ENCODE results near the gene KAT6B. TPM values are rescaled to one million over a fixed set of nuclear protein-coding genes. Genes with fewer than 3 reads are reported as not detected.

KAT6B gene
- total RNA-seq, 2 experiments from 2014 or later: 22.8 to 24.8 TPM

DNA sequence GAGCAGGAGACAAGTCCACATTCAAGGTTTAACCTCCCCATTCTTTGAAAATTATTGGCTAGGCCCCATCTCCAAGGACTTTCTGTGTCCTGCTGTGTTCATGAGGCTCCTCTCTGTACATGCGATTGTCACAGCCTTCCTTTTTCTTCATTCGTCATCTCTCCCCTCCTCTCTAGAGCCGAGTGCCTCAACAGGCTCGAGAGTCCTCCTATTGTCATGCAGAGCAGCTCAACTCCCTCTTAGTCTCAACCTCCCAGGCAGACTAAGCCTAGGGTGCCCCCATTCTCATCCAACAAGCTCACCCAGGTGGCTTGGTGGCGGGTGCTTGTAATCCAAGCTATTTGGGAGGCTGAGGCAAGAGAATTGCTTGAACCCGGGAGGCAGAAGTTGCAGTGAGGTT, 249.9 kb downstream of the KAT6B start:
- peaks cover 13% of the 10 kb centered on the region for H3K4me1 Mint-ChIP-seq (ENCODE audit: low read depth)
- POLR2A ChIA-PET: interaction anchor here (0.6 kb wide), 1 partner anchor 11 kb away, joined by 3 read pairs; no protein-coding TSS in a partner anchor
- intact Hi-C loops (cut with micrococcal nuclease): no loop called here

DNA sequence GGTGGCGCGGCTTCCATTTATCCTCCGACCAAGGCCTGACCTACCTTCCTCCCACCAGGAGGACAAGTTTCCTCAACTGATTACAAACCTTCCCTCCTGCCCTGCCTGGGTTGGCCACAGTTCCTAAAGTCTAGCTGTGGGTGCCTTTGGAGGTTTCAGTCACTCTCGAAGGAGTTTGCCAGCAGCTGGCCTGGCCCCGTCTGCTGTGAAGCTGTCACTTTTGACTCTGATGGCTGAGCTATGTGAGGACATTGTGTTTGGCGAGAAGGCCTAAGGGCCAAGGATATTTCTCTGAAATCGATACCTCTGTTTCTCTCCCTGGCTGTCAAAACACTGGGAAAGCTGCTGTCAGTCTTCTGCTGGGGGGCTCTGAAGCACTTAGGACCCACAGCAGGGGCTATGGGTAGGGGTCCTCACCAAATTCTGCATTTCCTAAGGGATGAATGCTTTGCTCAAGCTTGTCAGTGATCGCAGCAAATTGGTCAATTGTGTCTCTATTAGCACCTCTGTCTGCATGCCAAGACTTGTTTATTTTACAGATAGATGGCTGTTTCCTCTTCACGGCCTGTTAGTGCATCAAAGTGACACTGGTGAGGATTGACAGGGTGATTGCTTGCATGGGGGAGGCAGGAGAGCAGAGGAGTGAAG, 253.2 kb downstream of the KAT6B start:
- ChIA-PET POLR2A (interaction anchor here (0.6 kb wide), 1 partner anchor 123 kb away, joined by 3 read pairs; no protein-coding TSS in a partner anchor), CTCF (no interaction called here)
- DNase-seq (no peak), ATAC-seq (no peak)
- Mint-ChIP-seq H3K4me3 (no peak overlapping the region), H3K36me3 (ENCODE audit: low read depth) (no peaks in the 10 kb centered on the region), H3K27ac (no peak overlapping the region), H3K9me3 (no peaks in the 10 kb centered on the region), H3K4me1 (ENCODE audit: low read depth) (peaks cover 12% of the 10 kb centered on the region), H3K27me3 (no peaks in the 10 kb centered on the region)
- TF ChIP-seq, protein P1, sequence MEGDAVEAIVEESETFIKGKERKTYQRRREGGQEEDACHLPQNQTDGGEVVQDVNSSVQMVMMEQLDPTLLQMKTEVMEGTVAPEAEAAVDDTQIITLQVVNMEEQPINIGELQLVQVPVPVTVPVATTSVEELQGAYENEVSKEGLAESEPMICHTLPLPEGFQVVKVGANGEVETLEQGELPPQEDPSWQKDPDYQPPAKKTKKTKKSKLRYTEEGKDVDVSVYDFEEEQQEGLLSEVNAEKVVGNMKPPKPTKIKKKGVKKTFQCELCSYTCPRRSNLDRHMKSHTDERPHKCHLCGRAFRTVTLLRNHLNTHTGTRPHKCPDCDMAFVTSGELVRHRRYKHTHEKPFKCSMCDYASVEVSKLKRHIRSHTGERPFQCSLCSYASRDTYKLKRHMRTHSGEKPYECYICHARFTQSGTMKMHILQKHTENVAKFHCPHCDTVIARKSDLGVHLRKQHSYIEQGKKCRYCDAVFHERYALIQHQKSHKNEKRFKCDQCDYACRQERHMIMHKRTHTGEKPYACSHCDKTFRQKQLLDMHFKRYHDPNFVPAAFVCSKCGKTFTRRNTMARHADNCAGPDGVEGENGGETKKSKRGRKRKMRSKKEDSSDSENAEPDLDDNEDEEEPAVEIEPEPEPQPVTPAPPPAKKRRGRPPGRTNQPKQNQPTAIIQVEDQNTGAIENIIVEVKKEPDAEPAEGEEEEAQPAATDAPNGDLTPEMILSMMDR (IDR thresholded peaks at IDR 0.05): no peak
- intact Hi-C loops (cut with micrococcal nuclease): no loop called here

More for the DNA sequence above, 249.9 kb downstream of the KAT6B start:
- ATAC-seq: no peak
- H3K4me3 Mint-ChIP-seq: no peak overlapping the region
- H3K36me3 Mint-ChIP-seq (ENCODE audit: low read depth): no peaks in the 10 kb centered on the region
- H3K9me3 Mint-ChIP-seq: no peaks in the 10 kb centered on the region
- CTCF ChIA-PET: interaction anchor here (1.2 kb wide), 1 partner anchor 159 kb away, joined by 3 read pairs; the partner anchor contains the start of gene COMTD1
- H3K27ac Mint-ChIP-seq: no peak overlapping the region
- no peak for DNase-seq
- TF ChIP-seq, protein P1 (IDR thresholded peaks at IDR 0.05): no peak
- no peaks in the 10 kb centered on the region for H3K27me3 Mint-ChIP-seq

DNA sequence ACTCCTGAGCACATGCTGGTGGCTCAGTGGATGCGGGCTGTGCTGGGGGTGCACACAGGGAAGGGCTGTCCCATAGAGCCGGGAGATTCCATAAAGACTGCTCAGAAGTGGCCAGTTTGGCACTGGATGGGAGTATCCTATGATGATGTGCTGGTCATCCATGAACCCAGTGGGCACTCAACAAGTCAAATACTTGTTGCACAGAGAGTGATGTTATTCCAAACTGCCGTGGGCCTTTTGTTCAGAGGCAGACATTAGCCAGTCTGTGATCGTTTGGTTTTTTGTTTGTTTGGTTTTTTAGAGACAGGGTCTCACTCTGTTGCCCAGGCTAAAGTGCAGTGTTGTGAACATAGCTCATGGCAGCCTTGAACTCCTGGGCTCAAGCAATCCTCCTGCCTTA, 254.2 kb downstream of the KAT6B start:
- H3K9me3 Mint-ChIP-seq: no peaks in the 10 kb centered on the region
- TF ChIP-seq, protein P1 (IDR thresholded peaks at IDR 0.05): no peak
- H3K4me1 Mint-ChIP-seq (ENCODE audit: low read depth): peaks cover 2% of the 10 kb centered on the region
- no peaks in the 10 kb centered on the region for H3K27me3 Mint-ChIP-seq
- ChIA-PET CTCF (no interaction called here), POLR2A (no interaction called here)
- H3K27ac Mint-ChIP-seq: no peak overlapping the region
- intact Hi-C loops (cut with micrococcal nuclease): no loop called here
- H3K4me3 Mint-ChIP-seq: no peak overlapping the region
- no peak for DNase-seq
- ATAC-seq: no peak
- no peaks in the 10 kb centered on the region for H3K36me3 Mint-ChIP-seq (ENCODE audit: low read depth)

DNA sequence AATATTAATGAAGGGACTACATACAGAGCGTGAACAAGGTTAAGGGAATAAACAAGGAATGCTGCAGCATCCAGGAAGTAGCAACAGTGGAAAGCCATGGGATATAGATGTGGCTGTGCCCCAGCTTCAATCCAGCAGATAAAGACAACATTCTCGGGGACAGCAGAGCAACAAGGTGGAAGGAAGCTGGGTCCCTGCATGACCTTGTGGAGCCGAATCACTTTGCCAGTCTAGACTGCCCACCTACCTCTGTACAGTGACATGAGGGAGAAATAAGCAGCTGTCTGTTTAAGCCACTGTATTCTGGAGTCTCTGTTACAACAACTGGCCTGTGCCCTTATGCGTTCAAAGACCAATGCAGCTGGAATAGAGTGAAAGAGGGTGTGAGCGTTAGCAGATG, 255.0 kb downstream of the KAT6B start:
- ChIA-PET POLR2A (interaction anchor here (0.6 kb wide), 1 partner anchor 696 kb away, joined by 3 read pairs; no protein-coding TSS in a partner anchor), CTCF (interaction anchor here (1.4 kb wide), 1 partner anchor 107 kb away, joined by 3 read pairs; no protein-coding TSS in a partner anchor)
- H3K27ac Mint-ChIP-seq: no peak overlapping the region
- TF ChIP-seq, protein P1 (IDR thresholded peaks at IDR 0.05): no peak
- intact Hi-C loops (cut with micrococcal nuclease): no loop called here
- no peaks in the 10 kb centered on the region for H3K27me3 Mint-ChIP-seq
- no peaks in the 10 kb centered on the region for H3K9me3 Mint-ChIP-seq
- DNase-seq (no peak), ATAC-seq (no peak)
- no peaks in the 10 kb centered on the region for H3K4me1 Mint-ChIP-seq (ENCODE audit: low read depth)
- no peaks in the 10 kb centered on the region for H3K36me3 Mint-ChIP-seq (ENCODE audit: low read depth)
- H3K4me3 Mint-ChIP-seq: no peak overlapping the region

Data from activated CD8-positive, alpha-beta T cell treated with anti-CD3 and anti-CD28 coated beads for 36 hours (primary cell).